ENCODE results near the gene RGP1. TPM values are rescaled to one million over a fixed set of nuclear protein-coding genes. Genes with fewer than 3 reads are reported as not detected.

RGP1 gene
- total RNA-seq (10 to 100 TPM; 21.2 to 28.8 (median 23.3) TPM), polyA plus RNA-seq (1 to 10 TPM; 8.8 to 9.1 TPM), total RNA-seq (59.8 reads per million, percentile 75 among the genes with 10 or more reads in this experiment)

- H3K27ac Mint-ChIP-seq: peak within 1 kb of the TSS; percentile 89 to 97 (median 96)
- no peaks in the 10 kb centered on the region for H3K27me3 ChIP-seq (ENCODE audit: control insufficient read depth in 2 of 2, insufficient read depth in 2 of 2, low read length in 2 of 2)
- ChIA-PET POLR2A (interaction anchor here (0.7 to 5.1 kb wide), 14 partner anchors 10 to 148 kb away, joined by 3 to 50 read pairs (median 5); partner anchors contain the start of genes CCDC107, CREB3, RMRP and SPAG8), CTCF (interaction anchor here (0.7 to 5.6 kb wide), 10 partner anchors 8 to 145 kb away, joined by 3 to 61 read pairs (median 4); partner anchors contain the start of genes CCDC107, CREB3, RMRP and TLN1)
- peak; percentile 36 to 82 (median 51) for DNase-seq
- peaks cover 9 to 49% (median 12%) of the 10 kb centered on the region in 3 experiments for H3K36me3 ChIP-seq (ENCODE audit: control insufficient read depth in 2 of 3, insufficient read depth in 3 of 3, low read length in 3 of 3)
- H3K27ac ChIP-seq (ENCODE audit: low read depth, low read length): peak within 1 kb of the TSS; percentile 87
- peak; percentile 84 for ATAC-seq
- intact Hi-C loops (cut with micrococcal nuclease): loop anchor here (1.0 to 5.0 kb wide), 11 partner anchors 7 to 1372 kb away; partner anchors contain the start of genes CREB3 (in 2 of the 2), HINT2 (in 2 of the 2), TLN1 (in 2 of the 2) and ATOSB (in 1 of the 2)
- no peaks in the 10 kb centered on the region for H3K9me3 ChIP-seq (ENCODE audit: control insufficient read depth in 2 of 3, low read length in 3 of 3)
- peaks cover 36 to 66% (median 49%) of the 10 kb centered on the region in 7 donors for H3K4me1 Mint-ChIP-seq
- peaks cover 7 to 28% (median 17%) of the 10 kb centered on the region in 5 donors for H3K36me3 Mint-ChIP-seq
- H3K9me3 Mint-ChIP-seq: no peaks in the 10 kb centered on the region
- H3K4me3 Mint-ChIP-seq: peak within 1 kb of the TSS; percentile 89 to 98 (median 96)
- peaks cover 32 to 33% of the 10 kb centered on the region in 2 donors for H3K4me1 ChIP-seq (ENCODE audit: control insufficient read depth in 2 of 2, insufficient read depth in 2 of 2, low read length in 2 of 2)
- H3K27me3 Mint-ChIP-seq: no peaks in the 10 kb centered on the region
- peak within 1 kb of the TSS; percentile 84 for H3K4me3 ChIP-seq (ENCODE audit: low read length)
These were observed at the start of gene RGP1, which contains the start of gene GBA2 for GRCh38 chr9:35748858-35749514. RGP1 (plus strand) TSS chr9:35749287; CDS start chr9:35749756, 469 bp downstream. GBA2 (minus strand) TSS chr9:35749228; CDS start chr9:35748704, 524 bp downstream.

- ATAC-seq: no peak
- DNase-seq: no peak
- H3K36me3 Mint-ChIP-seq: peaks cover 7 to 40% (median 14%) of the 10 kb centered on the region in 5 donors
- Histone ChIP-seq H3K27ac (ENCODE audit: low read depth, low read length) (no peak overlapping the region), H3K36me3 (ENCODE audit: control insufficient read depth in 2 of 3, insufficient read depth in 3 of 3, low read length in 3 of 3) (peaks cover 31 to 85% (median 37%) of the 10 kb centered on the region in 3 experiments), H3K27me3 (ENCODE audit: control insufficient read depth in 2 of 2, insufficient read depth in 2 of 2, low read length in 2 of 2) (no peaks in the 10 kb centered on the region), H3K4me1 (ENCODE audit: control insufficient read depth in 2 of 2, insufficient read depth in 2 of 2, low read length in 2 of 2) (peaks cover 0 to 10% of the 10 kb centered on the region in 2 donors), H3K9me3 (ENCODE audit: control insufficient read depth in 2 of 3, low read length in 3 of 3) (no peaks in the 10 kb centered on the region), H3K4me3 (ENCODE audit: low read length) (no peak overlapping the region)
- intact Hi-C loops (cut with micrococcal nuclease): no loop called here
- no peak overlapping the region for H3K4me3 Mint-ChIP-seq
- ChIA-PET CTCF (no interaction called here), POLR2A (interaction anchor here (0.5 to 1.2 kb wide), 3 partner anchors 8 to 48 kb away, joined by 3 to 4 read pairs (median 3); no protein-coding TSS in a partner anchor)
- H3K4me1 Mint-ChIP-seq: peaks cover 7 to 10% (median 8%) of the 10 kb centered on the region in 7 donors
- no peak overlapping the region for H3K27ac Mint-ChIP-seq
- no peaks in the 10 kb centered on the region for H3K9me3 Mint-ChIP-seq
- H3K27me3 Mint-ChIP-seq: no peaks in the 10 kb centered on the region
These were observed 49.1 kb upstream of the RGP1 start for GRCh38 chr9:35700031-35700430.

- no peaks in the 10 kb centered on the region for H3K27me3 Mint-ChIP-seq
- Histone ChIP-seq H3K27ac (ENCODE audit: low read depth, low read length) (no peak overlapping the region), H3K36me3 (ENCODE audit: control insufficient read depth in 2 of 3, insufficient read depth in 3 of 3, low read length in 3 of 3) (peaks cover 39 to 94% (median 46%) of the 10 kb centered on the region in 3 experiments), H3K4me3 (ENCODE audit: low read length) (no peak overlapping the region), H3K4me1 (ENCODE audit: control insufficient read depth in 2 of 2, insufficient read depth in 2 of 2, low read length in 2 of 2) (peaks cover 0 to 10% of the 10 kb centered on the region in 2 donors), H3K9me3 (ENCODE audit: control insufficient read depth in 2 of 3, low read length in 3 of 3) (no peaks in the 10 kb centered on the region), H3K27me3 (ENCODE audit: control insufficient read depth in 2 of 2, insufficient read depth in 2 of 2, low read length in 2 of 2) (no peaks in the 10 kb centered on the region)
- H3K27ac Mint-ChIP-seq: no peak overlapping the region
- H3K4me3 Mint-ChIP-seq: no peak overlapping the region
- intact Hi-C loops (cut with micrococcal nuclease): no loop called here
- CTCF ChIA-PET: interaction anchor here (1.1 kb wide), 2 partner anchors 8 to 88 kb away, joined by 4 to 6 read pairs; no protein-coding TSS in a partner anchor
- ATAC-seq (no peak), DNase-seq (no peak)
- H3K9me3 Mint-ChIP-seq: no peaks in the 10 kb centered on the region
- peaks cover 7 to 40% (median 14%) of the 10 kb centered on the region in 5 donors for H3K36me3 Mint-ChIP-seq
- peaks cover 7 to 10% (median 8%) of the 10 kb centered on the region in 7 donors for H3K4me1 Mint-ChIP-seq
- POLR2A ChIA-PET: interaction anchor here (1.2 kb wide), 1 partner anchor 9 kb away, joined by 3 read pairs; no protein-coding TSS in a partner anchor
These were observed 48.1 kb upstream of the RGP1 start for GRCh38 chr9:35700942-35701341.

GRCh38 chr9:35702696-35703095 is 46.4 kb upstream of the RGP1 start:
- peaks cover 0 to 7% (median 0%) of the 10 kb centered on the region in 7 donors for H3K4me1 Mint-ChIP-seq
- Histone ChIP-seq H3K27ac (ENCODE audit: low read depth, low read length) (no peak overlapping the region), H3K36me3 (ENCODE audit: control insufficient read depth in 2 of 3, insufficient read depth in 3 of 3, low read length in 3 of 3) (peaks cover 56 to 100% (median 63%) of the 10 kb centered on the region in 3 experiments), H3K4me1 (ENCODE audit: control insufficient read depth in 2 of 2, insufficient read depth in 2 of 2, low read length in 2 of 2) (no peaks in the 10 kb centered on the region), H3K9me3 (ENCODE audit: control insufficient read depth in 2 of 3, low read length in 3 of 3) (no peaks in the 10 kb centered on the region), H3K27me3 (ENCODE audit: control insufficient read depth in 2 of 2, insufficient read depth in 2 of 2, low read length in 2 of 2) (no peaks in the 10 kb centered on the region), H3K4me3 (ENCODE audit: low read length) (no peak overlapping the region)
- peaks cover 0 to 2% (median 0%) of the 10 kb centered on the region in 11 donors for H3K9me3 Mint-ChIP-seq
- ATAC-seq (no peak), DNase-seq (no peak)
- POLR2A ChIA-PET: interaction anchor here (0.9 to 1.3 kb wide), 2 partner anchors 45 to 53 kb away, joined by 3 to 4 read pairs; partner anchors contain the start of genes CCDC107 and RMRP
- peaks cover 19 to 41% (median 25%) of the 10 kb centered on the region in 5 donors for H3K36me3 Mint-ChIP-seq
- H3K4me3 Mint-ChIP-seq: no peak overlapping the region
- H3K27ac Mint-ChIP-seq: peak overlapping the region in 2 of 9 donors; percentile 14 to 59
- CTCF ChIA-PET: interaction anchor here (0.5 kb wide), 1 partner anchor 10 kb away, joined by 3 read pairs; no protein-coding TSS in a partner anchor
- H3K27me3 Mint-ChIP-seq: no peaks in the 10 kb centered on the region
- intact Hi-C loops (cut with micrococcal nuclease): no loop called here

GRCh38 chr9:35703906-35704672 is 45.0 kb upstream of the RGP1 start:
- Mint-ChIP-seq H3K4me3 (no peak overlapping the region), H3K4me1 (peaks cover 0 to 7% (median 0%) of the 10 kb centered on the region in 7 donors), H3K27me3 (no peaks in the 10 kb centered on the region), H3K36me3 (peaks cover 24 to 53% (median 35%) of the 10 kb centered on the region in 5 donors), H3K27ac (no peak overlapping the region), H3K9me3 (peaks cover 0 to 2% (median 0%) of the 10 kb centered on the region in 11 donors)
- no peak for ATAC-seq
- ChIA-PET CTCF (interaction anchor here (1.0 kb wide), 1 partner anchor 10 kb away, joined by 4 read pairs; no protein-coding TSS in a partner anchor), POLR2A (interaction anchor here (0.9 to 3.1 kb wide), 2 partner anchors 8 to 54 kb away, joined by 4 to 9 read pairs; no protein-coding TSS in a partner anchor)
- Histone ChIP-seq H3K27me3 (ENCODE audit: control insufficient read depth in 2 of 2, insufficient read depth in 2 of 2, low read length in 2 of 2) (no peaks in the 10 kb centered on the region), H3K27ac (ENCODE audit: low read depth, low read length) (no peak overlapping the region), H3K4me3 (ENCODE audit: low read length) (no peak overlapping the region), H3K4me1 (ENCODE audit: control insufficient read depth in 2 of 2, insufficient read depth in 2 of 2, low read length in 2 of 2) (no peaks in the 10 kb centered on the region), H3K9me3 (ENCODE audit: control insufficient read depth in 2 of 3, low read length in 3 of 3) (no peaks in the 10 kb centered on the region), H3K36me3 (ENCODE audit: control insufficient read depth in 2 of 3, insufficient read depth in 3 of 3, low read length in 3 of 3) (peaks cover 68 to 100% (median 75%) of the 10 kb centered on the region in 3 experiments)
- intact Hi-C loops (cut with micrococcal nuclease): no loop called here
- no peak for DNase-seq
